Measurements from ENCODE around the gene OXSR1. TPM values are rescaled to one million over a fixed set of nuclear protein-coding genes. Genes with fewer than 3 reads are reported as not detected.

OXSR1 gene
- total and polyA plus RNA-seq, 2 of the 13 experiments (the other 11 are each of a cell fraction or from before 2014, with no cell fraction given), result 27.4 to 32.6 TPM

GRCh38 chr3:38117748-38118420 lies 47.5 kb upstream of the OXSR1 start (continued):
- TF ChIP-seq NFAT5 (CRISPR knock-in tag; IDR thresholded peaks at IDR 0.05), result no peak
- no peak for TF ChIP-seq SNAPC5 (CRISPR knock-in tag; IDR thresholded peaks at IDR 0.05; ENCODE audit: borderline replicate concordance)
- no peak for TF ChIP-seq BRF2 (CRISPR knock-in tag; IDR thresholded peaks at IDR 0.05)
- TF ChIP-seq NFATC3 (CRISPR knock-in tag; IDR thresholded peaks at IDR 0.05), result no peak
- TF ChIP-seq MLLT10 (CRISPR knock-in tag; IDR thresholded peaks at IDR 0.05), result no peak
- TF ChIP-seq ZNF776 (CRISPR knock-in tag; IDR thresholded peaks at IDR 0.05), result 0 out of 2 replicates have a peak, but pooled peaks have one; percentile 44
- TF ChIP-seq HNRNPK (IDR thresholded peaks at IDR 0.05; ENCODE audit: low read depth, low read length, poor library complexity, severe bottlenecking), result no peak
- peak; percentile 77 for TF ChIP-seq ZNF619 (CRISPR knock-in tag; IDR thresholded peaks at IDR 0.05)
- no peak for TF ChIP-seq ETV6 (CRISPR knock-in tag; conservative IDR thresholded peaks at IDR 0.05)
- TF ChIP-seq DZIP1 (CRISPR knock-in tag; IDR thresholded peaks at IDR 0.05), result no peak
- no peak for TF ChIP-seq SIN3A (IDR thresholded peaks at IDR 0.05; ENCODE audit: borderline replicate concordance, low read depth, low read length)
- TF ChIP-seq HOXA7 (CRISPR knock-in tag; IDR thresholded peaks at IDR 0.05), result no peak
- TF ChIP-seq ZFP36L1 (CRISPR knock-in tag; IDR thresholded peaks at IDR 0.05), result no peak
- 0 out of 2 replicates have a peak, but pooled peaks have one; percentile 47 for TF ChIP-seq CAMTA2 (CRISPR knock-in tag; IDR thresholded peaks at IDR 0.05; ENCODE audit: borderline replicate concordance)
- no peak for TF ChIP-seq MXD3 (CRISPR knock-in tag; IDR thresholded peaks at IDR 0.05)
- TF ChIP-seq NFKB2 (CRISPR knock-in tag; IDR thresholded peaks at IDR 0.05; ENCODE audit: borderline replicate concordance), result peak; percentile 67; the same call in 1 of the 2 replicates
